Measurements from ENCODE around the gene OPCML.

The OPCML gene

DNA sequence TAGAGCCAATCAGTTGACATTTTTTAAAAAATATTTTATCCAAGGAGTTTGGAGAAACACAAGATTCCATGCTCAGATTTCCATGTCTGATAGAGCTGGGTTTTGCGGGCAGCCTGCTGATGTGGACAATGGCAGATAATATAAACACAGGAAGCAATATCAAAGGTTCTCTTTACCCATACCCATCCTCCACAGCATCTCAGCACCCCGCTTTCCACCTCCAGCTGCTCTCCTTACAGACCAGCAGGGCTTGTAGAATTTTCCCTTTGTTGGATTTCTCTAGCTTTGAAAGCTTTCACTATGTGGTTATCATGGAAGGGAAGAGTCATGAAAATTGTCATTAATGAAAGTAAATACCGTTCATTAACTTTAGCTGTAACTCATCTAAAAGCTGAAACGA lies 746.4 kb downstream of the OPCML start:
- DNase-seq (ENCODE audit: low read depth), result no peak

DNA sequence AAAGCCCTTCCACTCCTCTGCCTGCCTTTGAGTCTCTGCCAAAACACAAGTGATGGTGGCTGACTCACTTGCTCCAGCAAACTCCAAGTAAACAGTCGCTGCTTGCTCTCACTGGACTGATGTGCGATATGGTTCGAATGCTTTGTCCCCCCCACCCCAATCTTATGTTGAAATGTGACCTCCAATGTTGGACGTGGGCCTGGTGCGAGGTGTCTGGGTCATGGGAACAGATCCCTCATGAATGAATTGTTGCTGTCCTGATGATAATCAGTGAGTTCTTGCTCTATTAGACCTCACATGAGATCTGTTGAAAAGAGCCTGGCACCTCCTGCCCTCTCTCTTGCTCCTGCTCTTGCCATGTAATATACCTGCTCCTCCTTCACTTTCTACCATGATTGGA lies 747.9 kb downstream of the OPCML start:
- no peak for DNase-seq (ENCODE audit: low read depth)

DNA sequence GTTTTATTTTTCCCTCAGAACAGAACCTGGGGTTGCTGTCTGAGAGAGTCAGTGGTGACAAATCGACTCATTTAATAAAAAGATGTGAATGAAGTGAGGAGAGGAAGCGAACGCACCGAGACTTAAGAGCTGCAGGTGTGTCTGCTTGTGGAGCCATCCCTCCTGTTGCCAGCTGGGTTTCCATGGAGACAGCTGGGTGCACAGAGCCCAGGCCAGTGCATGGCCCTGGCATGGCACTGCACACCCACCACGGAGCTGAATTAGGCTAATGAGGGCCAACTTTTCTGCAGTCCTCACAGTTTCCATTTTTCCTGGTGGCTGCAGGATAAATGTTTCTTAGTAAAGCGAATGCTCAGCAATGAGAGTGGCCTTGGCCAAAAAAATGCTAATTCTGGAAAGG lies 750.2 kb downstream of the OPCML start:
- DNase-seq (ENCODE audit: low read depth), result no peak

DNA sequence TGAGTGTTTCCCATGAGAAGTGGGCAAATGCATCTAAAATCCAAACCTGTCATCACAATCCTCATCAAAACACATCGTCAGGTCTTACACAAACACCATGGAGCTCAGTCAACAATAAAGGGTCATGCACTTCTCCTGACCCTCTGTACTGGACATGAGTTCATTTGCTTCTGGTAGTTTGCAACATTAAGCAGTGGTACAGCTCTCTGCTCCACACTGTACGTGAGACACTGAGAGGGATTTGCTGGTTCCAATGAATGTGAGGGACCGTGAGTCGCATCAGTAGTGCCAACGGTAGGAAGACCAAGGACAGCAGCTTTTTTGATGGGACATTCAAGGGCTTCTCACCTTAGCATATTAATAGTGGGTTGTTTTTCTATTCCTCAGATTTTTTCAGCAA lies 752.3 kb downstream of the OPCML start:
- DNase-seq (ENCODE audit: low read depth), result no peak

DNA sequence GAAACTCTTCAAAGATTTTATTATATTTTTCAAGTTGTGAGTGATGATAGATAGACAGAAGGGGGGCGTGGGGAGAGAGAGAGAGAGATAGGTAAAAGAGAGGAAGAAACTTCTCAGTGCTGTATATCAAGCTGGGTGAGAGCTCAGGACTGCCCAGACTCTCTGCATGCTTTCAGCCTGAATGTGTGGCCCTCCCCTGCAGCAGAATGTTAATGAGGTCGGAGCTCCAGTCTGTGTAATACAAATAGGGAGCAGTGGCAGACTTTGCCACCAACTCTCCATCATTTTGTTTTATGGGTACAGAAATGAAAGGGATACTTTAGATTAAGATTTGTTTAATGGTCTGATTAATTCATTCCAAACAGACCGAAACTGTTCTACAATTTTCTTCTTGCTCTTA lies 752.8 kb downstream of the OPCML start:
- no peak for DNase-seq (ENCODE audit: low read depth)

DNA sequence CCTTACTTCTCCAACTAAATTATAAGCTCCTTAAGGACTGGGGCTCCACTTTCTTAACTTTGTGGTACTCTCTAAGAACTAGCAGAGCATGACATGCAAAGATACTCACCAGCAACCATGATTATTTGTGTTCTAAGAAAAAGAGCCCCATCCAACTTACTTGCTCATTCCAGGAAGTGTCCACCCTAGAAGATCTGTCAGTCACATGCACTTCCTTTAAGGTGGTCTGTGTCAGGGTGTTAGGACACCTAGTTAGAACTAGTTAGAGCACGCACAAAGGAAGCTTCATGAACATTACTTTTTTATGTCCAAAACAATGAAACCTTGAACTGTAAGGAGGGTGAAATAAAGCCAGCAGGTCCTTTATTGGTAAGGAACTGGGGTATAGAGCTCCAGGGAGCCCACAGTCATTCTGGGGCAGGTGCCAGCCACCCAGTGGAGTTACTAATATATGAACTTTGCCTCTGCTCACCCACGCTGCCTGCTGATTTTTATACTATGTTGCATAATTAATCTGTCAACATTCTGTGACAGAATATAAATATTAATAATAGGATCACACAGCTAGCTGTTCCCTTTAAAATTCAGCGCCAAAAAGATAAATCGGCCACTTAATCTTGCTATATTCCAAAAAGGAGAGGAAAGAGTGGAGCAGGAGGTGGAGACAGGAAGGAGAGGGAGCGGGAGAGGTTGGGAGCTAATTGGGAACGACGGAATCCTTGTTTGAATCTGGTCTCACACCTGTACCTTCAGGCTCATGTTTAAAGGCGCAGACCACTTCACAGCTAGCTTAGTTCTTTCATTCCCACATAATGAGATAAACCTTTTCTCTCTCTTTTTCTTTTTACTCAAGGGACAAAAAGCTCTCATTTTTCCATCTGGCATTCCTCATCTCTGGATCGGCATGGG lies 755.0 kb downstream of the OPCML start:
- no peak for DNase-seq (ENCODE audit: low read depth)

DNA sequence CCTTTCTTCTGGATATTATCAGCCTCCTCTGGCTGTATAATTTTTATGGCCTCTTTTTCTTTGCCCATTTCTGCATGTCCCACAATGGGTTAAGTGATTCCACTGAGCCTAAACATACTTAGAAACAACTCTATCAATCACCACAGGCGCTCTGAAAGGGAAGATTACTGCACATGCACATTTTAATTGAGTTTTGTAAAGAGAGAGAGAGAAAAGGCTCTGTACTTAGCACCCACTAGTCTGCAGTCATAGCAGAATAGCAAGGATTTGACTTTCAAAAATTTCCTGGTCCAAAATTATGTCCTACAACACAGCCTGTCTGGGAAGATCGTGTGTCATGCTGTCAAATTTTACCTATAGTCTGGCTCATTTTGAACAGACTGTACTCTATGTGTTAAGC lies 758.5 kb downstream of the OPCML start:
- no peak for DNase-seq (ENCODE audit: low read depth)

DNA sequence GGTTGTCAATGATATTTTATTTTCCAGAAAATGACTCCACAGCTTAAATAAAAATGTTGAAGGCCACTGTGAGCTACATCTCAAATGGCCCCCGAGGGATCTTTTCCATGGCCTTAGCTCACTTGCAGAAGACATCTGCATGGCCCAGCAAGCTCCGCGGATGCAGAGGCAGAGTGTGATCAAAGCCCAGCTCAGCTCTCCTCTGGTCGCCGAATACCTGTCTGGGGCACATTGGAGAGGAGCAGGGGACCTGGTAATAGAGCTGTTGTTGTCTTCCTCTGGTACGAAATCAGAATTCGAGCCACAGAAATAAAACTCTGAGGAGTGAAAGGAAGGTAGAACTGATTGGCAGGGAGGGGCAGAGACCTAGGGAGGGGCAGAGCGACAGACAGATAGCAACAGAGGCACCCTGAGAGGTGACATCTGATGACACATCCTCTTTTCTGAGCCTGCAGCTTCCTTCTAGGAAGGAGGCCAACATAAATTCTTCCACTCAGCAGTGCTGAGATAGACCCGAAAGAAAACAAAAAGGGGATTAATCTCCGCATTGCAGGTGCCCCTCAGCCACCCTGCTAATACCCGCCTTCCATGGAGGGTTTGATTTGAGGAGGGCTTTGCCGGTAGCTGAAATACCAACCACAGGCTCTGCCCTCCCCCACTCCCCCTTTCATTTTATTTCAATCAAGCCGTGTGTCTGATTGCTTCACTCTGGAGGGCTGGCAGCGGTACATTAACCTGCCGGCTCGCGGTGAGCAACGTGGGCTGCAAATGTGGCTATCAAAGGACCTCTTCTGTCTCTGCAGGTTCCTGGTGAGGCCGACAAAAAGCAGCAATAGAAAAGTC lies 759.4 kb downstream of the OPCML start:
- no peak for DNase-seq (ENCODE audit: low read depth)

DNA sequence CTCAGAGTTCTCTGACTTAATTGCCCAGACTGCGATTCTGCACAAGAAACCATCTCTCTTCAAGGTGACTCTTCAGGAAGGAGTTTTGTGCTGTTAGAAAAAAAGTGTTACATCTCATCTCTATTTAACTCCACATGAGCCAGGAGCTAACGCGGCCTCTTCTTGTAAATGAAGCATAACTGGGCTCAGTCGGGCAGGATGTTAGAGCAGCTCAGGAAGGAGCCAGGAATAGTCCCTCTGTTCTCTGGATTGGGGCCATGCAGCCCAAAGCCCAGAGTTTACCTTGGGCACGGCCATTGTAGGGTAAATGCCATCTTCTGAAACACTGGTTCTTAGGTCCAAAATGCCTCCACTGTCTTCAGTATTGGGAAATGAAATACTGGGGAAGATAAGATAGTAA lies 760.6 kb downstream of the OPCML start:
- DNase-seq (ENCODE audit: low read depth), result no peak

DNA sequence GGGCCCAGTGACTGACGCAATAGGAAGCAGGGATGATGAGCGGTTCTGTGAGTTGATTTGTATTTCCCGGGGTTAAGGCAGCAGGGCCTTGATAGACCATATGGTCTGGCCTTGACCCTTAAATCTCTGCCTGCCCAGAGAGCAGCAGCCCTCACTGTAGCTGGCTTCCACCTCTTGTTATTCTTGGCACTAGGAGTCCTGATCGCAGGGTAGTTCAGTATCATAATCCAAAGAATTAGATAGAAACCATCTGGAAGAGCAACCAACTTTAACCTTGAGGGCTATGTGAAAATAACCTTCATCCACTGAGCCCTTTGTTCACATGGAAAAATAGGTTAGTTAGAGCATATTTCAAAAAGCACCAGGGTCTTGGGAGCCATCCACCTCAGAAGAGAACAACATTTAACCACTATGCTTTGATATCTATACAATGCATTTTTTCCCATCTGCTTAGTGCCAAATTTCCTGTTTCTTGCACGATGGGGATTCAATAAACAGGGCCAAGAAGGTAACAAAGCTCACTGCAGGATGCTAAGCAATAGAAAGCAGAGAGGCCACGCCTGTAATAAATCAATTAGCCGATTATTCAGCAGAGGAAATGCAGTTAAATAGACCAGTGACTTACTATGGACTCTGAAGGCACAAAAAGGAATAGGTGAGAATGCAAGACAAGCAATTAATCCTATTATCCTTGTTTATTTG lies 761.3 kb downstream of the OPCML start:
- DNase-seq (ENCODE audit: low read depth), result no peak

DNA sequence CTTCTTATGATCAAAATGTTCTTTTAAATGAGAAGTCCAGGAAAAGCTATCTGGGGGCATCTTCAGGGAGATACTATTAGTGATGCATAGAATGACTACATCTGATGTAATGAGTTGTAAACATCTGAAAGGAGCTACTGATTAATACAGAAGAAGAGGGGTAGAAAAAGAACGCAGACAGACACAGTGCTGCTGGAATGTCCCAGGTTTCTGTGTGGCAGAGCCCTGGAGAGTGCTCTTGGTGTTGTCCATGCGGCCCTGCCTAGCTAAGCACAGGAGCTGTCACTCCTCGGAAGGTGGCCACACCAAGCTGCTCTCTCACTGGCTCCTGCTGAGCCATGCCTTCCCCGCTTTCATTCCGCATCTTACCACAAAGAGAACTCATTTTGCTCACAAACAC lies 768.8 kb downstream of the OPCML start:
- no peak for DNase-seq (ENCODE audit: low read depth)

DNA sequence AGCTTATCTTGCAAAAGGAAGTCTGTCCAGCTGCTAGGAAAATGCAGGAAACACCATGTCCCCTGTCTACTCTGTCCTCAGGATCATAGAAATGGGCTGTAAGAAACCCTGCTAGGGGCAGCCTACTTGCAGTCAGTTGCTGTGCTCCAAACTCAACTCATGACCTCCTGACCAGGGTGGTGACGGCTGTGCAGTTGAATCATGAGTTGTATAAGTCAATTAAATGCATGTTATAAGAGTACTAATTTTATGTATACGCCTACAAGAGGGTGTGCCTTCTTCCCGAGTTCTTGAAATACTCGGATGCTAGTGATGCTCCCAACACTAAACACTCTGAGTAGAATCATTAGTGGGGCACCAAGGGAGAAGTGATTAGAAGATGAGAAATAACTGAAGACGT lies 776.4 kb downstream of the OPCML start:
- DNase-seq (ENCODE audit: low read depth), result no peak

DNA sequence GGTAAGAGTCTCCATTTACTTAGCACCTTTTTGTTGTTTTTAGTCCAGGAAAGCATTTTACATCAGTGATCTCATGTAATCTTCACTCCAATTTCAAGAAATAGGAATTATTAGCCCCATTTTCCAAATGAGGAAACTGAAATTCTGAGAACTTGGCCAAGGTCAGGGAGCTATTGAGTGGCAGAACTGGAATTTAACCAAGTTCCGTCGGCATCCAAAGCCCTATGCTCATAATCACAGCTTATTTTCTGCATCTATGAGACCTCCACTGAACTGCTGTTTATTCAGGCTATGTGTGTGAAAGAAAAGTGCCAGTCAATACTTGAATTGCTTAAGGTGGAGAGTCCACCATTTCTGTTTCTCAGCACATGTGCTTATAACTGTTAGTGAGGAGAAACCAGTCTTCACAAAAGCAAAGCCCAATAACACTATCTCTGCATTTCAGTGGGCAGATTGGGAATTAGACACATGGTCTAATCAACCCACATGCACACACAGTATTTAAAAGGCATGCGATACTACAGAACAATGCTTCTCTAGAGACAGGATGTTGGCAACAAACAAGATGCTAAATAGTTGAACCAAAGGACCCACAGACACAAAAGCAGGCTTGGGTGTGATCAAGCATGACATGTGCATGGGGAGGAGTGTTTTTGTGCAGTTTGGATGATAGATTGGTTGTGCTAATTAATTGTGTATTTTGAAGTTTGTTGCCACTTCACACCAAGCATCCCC lies 780.6 kb downstream of the OPCML start:
- no peak for DNase-seq (ENCODE audit: low read depth)

DNA sequence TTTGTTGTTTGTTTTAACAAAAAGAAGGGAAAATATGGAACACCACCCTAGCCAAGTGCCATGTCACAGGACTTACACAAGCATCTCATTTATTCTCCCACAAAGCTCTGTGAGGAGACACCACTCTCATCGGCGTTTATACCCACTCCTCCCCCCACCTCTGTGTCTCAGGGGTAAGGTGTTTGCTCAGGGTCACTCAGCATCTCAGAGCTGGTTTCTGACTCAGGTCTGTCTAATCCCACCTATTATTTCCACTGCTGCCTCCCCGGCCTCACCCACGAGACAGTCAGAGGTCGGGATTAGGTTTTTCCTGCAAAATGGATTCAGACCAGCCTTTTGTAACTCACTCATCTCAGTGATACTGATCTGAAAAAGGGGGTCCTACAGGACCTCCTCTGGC lies 786.0 kb downstream of the OPCML start:
- DNase-seq (ENCODE audit: low read depth), result no peak

DNA sequence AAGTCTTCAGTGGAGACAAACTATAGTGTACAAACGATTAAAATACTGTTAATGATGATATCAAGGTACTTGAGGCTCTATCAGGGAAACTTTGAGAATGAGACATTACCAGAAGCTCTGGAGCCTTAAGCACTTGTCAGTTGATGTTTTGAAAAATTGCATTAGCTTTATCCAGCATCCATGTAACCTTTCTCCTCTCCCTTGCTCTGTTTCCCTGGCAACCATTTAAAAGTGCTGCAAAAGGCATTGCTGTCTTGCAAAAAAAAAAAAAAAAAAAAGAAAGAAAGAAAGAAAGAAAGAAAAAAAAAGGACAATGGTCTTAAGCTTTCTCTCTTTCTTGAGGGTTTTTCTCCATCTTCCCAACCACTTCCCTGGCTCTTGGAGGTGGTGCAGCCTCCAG lies 787.0 kb downstream of the OPCML start:
- DNase-seq (ENCODE audit: low read depth), result no peak

DNA sequence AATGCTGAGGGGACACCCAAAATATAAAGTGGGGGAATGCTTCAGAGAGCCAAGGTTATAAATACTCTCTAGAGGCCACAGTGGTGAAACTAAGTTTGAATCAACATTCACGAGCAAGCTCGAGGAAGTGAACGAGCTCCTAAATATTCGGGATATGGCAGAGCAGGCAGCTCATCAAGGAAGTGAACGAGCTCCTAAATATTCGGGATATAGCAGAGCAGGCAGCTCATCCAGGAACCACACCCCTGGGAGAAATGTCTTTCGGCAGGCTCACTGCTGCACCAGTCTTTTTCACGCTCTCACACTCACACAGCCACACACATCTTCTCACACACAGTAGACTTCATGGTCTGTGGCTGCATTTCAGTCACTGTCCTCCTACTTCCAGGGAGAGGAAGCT lies 787.5 kb downstream of the OPCML start:
- DNase-seq (ENCODE audit: low read depth), result no peak

DNA sequence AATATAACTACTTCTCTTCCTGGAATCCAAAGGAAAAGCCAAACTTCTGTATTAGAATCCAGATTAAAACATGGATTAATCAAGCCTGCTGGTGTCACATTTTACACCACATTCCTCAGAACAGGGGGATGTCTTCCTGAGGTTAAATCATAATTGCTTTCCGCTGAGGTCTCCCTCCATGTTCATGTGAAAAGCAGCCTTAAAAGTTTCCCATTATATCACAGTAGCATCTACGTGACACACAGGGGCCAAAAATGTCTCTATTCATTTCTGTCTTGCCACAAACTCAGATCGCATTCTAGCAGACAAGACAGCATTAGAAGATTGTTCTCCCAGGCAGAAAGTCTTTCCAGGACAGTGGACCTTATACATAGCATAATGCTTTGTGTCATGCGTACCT lies 788.7 kb downstream of the OPCML start:
- no peak for DNase-seq (ENCODE audit: low read depth)

DNA sequence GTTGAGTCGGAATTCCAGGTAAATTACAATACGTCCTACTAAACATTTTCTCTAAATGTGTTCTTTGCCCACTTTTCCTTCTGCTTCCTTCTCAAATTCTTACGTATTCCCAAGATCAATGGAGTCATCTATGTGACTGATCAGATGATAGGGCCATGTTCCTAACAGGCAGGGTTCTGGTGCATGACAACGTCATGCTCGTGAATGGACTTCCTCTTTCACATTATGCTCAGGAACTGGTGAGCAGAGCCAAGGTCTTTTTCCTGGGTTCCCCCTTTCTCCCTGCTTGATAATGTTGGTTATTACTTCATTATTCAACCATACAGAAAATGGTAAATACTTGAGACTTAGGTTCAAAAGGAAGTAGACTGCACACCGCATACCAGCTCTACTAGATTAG lies 789.4 kb downstream of the OPCML start:
- no peak for DNase-seq (ENCODE audit: low read depth)

DNA sequence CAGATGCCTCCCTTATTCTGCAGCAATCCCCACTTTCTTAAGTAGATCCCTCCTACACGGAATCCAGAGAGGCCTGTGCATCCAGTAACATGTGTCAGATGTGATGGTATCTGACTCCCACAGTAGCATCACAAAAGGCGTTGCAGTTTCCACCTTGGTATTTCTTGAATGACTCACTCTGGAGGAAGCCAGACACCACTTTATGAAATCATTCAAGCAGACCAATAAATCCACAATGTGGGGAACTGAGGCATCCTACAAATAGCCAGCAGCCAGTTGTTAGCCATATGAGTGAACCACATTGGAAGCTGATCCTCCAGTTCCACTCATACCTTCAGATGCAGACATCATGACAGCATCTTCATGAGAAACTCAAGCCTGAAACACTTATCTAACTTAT lies 798.1 kb downstream of the OPCML start:
- DNase-seq (ENCODE audit: low read depth), result no peak

DNA sequence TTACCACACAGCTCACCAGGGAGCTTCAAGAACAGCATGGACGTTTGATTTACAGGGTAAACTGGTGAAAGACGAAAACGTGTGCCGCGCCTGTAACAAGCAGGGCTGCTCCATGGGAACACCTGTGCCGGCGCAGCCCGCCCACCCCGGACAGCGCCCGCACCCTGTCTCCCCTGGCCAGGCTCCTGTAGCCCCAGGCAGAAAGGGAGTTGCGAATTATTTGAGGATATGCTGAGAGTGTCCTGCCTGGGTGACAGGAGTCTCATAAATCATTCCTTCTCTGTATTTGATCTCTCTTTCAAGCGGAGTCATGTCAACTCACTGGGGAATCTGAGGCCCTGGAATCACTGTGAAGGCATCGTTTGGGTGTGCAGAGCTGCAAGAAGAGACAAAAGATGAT lies 804.3 kb downstream of the OPCML start:
- no peak for DNase-seq (ENCODE audit: low read depth)

DNA sequence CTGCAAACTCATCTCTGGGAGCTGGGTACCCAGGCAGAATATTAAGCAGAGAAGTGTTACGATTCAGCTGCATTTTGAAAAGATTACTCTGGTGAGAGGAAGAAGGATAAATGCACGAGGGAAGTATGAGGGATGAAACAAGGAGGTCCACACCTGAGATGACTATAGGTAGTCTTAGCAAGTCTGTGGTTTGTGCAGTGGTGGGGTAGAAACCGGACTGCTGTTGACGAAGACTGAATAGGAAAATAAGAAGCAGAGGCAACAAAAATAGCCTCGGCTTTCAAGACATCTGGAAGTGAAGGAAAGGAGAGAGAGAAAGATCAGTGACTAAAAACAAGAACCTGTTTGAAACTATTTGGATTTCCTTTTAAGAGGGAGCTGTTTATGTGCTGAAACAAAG lies 810.8 kb downstream of the OPCML start:
- DNase-seq (ENCODE audit: low read depth), result no peak

DNA sequence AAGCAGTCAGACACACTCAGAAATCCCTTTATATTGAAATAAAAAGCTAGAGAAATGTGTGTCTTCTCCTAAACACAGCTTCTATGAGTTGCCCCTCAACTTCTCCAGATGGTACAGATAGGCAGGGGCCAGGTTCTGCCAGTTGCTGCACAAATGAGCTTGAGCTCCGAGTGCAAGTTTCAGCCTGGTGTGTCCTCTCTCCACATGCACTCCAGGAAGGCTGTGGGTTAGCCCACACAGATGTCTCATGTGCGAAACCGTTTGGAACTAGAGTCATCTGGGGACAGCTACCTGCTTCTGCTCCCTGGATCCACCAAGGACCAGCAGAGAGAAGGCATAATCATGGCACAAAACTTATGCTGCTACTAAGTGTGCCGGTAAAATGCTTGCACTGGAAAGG lies 812.6 kb downstream of the OPCML start:
- no peak for DNase-seq (ENCODE audit: low read depth)

Data from stimulated activated CD8-positive, alpha-beta memory T cell treated with anti-CD3 and anti-CD28 coated beads, Interleukin-15, amount 100 ng/mL, for 1 hour (primary cell).